Brain microvascular endothelial cell (primary cell): ENCODE measurements around the gene APCDD1.

Experiments
- DNase-seq: peaks from one replicate; pipeline ENCODE4 v3.0.0-alpha.2; 2020
- H3K27ac ChIP-seq: fragments of 250-450 bp; sonication (Bioruptor Pico); 2 replicates; pipeline ENCODE4 v1.5.1; 2020; ENCODE audit warnings: mild to moderate bottlenecking, moderate library complexity
- H3K27me3 ChIP-seq: fragments of 250-450 bp; sonication (Bioruptor Pico); replicated peaks from 2 replicates; pipeline ENCODE4 v1.5.1; 2020; ENCODE audit warnings: mild to moderate bottlenecking
- H3K36me3 ChIP-seq: fragments of 250-450 bp; sonication (Bioruptor Pico); replicated peaks from 2 replicates; pipeline ENCODE4 v1.5.1; 2020; ENCODE audit warnings: mild to moderate bottlenecking
- H3K4me3 ChIP-seq: 2 replicates; pipeline ENCODE4 v1.5.1; 2011; ENCODE audit warnings: low read depth, mild to moderate bottlenecking, control low read depth, low read length, moderate library complexity
- in situ Hi-C: cut with HindIII; loops from 2 replicates; pipeline ENCODE4 v1.10.0; 2017; ENCODE audit warnings: low sequenced_read_pairs, low pct_ligation_motif_present
- TF ChIP-seq, protein P1 (sequence below): IDR thresholded peaks from 2 replicates; pipeline ENCODE4 v1.5.1; 2011; ENCODE audit warnings: low read depth, mild to moderate bottlenecking, moderate library complexity, low read length, control low read depth, inconsistent platforms; ENCODE audit errors: missing control alignments

The APCDD1 gene

GRCh38 chr18:10417191-10417590 is 37.2 kb upstream of the APCDD1 start:
- H3K27ac ChIP-seq: no peak overlapping the region
- H3K27me3 ChIP-seq: no peaks in the 10 kb centered on the region
- TF ChIP-seq, protein P1, sequence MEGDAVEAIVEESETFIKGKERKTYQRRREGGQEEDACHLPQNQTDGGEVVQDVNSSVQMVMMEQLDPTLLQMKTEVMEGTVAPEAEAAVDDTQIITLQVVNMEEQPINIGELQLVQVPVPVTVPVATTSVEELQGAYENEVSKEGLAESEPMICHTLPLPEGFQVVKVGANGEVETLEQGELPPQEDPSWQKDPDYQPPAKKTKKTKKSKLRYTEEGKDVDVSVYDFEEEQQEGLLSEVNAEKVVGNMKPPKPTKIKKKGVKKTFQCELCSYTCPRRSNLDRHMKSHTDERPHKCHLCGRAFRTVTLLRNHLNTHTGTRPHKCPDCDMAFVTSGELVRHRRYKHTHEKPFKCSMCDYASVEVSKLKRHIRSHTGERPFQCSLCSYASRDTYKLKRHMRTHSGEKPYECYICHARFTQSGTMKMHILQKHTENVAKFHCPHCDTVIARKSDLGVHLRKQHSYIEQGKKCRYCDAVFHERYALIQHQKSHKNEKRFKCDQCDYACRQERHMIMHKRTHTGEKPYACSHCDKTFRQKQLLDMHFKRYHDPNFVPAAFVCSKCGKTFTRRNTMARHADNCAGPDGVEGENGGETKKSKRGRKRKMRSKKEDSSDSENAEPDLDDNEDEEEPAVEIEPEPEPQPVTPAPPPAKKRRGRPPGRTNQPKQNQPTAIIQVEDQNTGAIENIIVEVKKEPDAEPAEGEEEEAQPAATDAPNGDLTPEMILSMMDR: no peak
- in situ Hi-C loops: no loop called here
- H3K36me3 ChIP-seq: no peaks in the 10 kb centered on the region
- DNase-seq: no peak
- H3K4me3 ChIP-seq: no peak overlapping the region

DNA sequence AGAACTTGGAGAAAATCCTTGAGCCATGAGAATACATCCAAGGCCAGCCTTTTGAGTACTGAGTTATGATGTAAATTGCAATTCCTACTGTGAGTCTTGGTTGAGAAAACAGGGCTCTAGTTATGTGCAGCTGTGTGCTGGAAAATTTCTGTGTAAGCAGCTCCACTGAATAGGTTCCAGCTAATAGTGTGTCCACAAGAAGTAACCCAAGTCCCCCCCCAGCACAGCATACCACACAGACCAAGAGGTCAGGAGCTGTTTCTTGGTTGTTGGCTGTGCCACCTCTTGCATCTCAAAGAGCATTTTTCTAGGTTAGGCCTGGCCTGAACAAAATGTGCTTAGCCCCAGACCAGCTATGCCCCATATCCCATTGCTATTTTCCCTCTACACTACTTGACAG is 36.8 kb upstream of the APCDD1 start:
- no peaks in the 10 kb centered on the region for H3K27me3 ChIP-seq
- TF ChIP-seq, protein P1: no peak
- no peak overlapping the region for H3K4me3 ChIP-seq
- H3K36me3 ChIP-seq: no peaks in the 10 kb centered on the region
- no peak overlapping the region for H3K27ac ChIP-seq
- no peak for DNase-seq
- in situ Hi-C loops: no loop called here

GRCh38 chr18:10418836-10419235 is 35.6 kb upstream of the APCDD1 start:
- no peaks in the 10 kb centered on the region for H3K27me3 ChIP-seq
- no peak for DNase-seq
- no peak overlapping the region for H3K4me3 ChIP-seq
- H3K36me3 ChIP-seq: no peaks in the 10 kb centered on the region
- no peak overlapping the region for H3K27ac ChIP-seq
- TF ChIP-seq, protein P1: no peak
- in situ Hi-C loops: no loop called here

DNA sequence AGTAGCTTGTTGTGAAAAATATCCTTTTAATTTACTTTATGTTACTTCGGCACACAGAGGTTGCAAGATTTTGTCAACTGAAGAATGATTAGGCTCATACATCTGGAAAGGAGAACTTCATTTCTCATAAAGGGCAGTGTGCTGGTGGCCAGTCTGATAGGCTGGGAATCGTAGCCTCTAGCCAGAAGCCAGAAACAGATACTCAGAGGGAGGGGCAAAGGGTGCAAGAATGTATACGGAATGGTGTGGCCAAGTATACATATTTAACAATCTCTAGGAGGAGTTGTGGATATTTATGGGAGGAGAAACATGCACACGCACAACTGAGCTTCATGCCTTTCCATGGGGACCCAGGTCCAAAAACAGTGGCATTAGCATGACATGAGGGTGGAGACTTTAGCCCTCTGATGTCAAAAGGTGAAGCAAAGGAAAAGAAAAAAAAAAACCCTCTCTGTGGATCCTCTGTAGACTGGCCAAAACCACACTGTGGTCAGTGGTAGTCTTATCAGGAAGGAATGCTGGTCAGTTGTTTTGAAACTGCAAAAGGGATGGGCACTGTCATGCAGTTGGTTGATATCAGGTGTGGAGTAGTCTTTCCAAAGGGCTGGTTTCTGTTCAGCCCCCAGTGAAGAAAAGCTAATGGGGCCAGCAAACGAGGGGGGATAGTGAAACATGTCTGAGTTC is 34.9 kb upstream of the APCDD1 start:
- H3K27ac ChIP-seq: no peak overlapping the region

DNA sequence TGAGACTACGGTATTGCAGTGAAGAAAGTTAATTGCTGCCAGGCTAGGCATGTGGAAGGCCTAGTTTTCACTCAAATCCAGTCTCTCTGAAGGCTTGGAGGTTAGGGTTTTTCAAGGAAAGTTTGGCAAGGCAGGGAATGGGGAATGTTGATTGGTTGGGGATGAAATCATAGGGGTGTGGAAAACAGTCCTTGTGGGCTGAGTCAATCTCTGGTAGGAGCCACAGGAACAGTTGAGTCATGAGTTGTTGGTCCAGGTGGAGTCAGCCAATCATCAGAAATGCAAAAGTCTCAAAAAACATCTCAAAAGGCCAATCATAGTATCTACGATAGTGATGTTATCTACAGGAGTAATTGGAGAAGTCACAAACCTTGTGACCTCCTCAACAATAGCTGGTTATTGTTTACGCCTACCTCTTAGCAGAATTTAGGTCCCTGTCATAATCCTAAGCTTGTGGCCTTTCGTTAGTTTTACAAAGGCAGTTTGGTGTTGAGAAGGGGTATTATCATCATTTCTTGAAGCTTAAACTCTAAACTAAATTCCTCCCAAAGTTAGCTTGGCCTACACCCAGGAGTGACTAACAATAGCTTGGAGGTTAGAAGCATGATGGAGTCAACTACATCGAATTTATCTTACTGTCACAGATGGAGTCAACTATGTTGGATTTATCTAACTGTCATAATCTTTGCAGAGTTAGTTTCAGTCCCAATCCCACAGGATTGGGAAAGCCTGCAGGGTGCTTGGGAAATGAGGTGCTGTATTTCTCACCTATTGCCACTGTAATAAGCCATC is 33.7 kb upstream of the APCDD1 start:
- H3K27me3 ChIP-seq: no peaks in the 10 kb centered on the region
- TF ChIP-seq, protein P1: no peak
- H3K36me3 ChIP-seq: no peaks in the 10 kb centered on the region
- in situ Hi-C loops: no loop called here
- H3K27ac ChIP-seq: no peak overlapping the region
- no peak for DNase-seq
- no peak overlapping the region for H3K4me3 ChIP-seq

More for the DNA sequence above, 34.9 kb upstream of the APCDD1 start:
- in situ Hi-C loops: no loop called here
- H3K4me3 ChIP-seq: no peak overlapping the region
- H3K27me3 ChIP-seq: no peaks in the 10 kb centered on the region
- peak; percentile 14 for DNase-seq
- TF ChIP-seq, protein P1: no peak
- H3K36me3 ChIP-seq: no peaks in the 10 kb centered on the region
